GM19468 (cell line): ENCODE results near the gene SLX9.

ENCODE experiments used
- ATAC-seq: cut with Tn5 transposase; IDR thresholded peaks from one replicate; pipeline ENCODE4 v1.9.1; 2021; ENCODE audit warnings: mild to moderate bottlenecking, moderate library complexity, moderate number of reproducible peaks; ENCODE audit not compliant: unreplicated experiment; ENCODE audit errors: extremely low read depth

Gene SLX9

DNA sequence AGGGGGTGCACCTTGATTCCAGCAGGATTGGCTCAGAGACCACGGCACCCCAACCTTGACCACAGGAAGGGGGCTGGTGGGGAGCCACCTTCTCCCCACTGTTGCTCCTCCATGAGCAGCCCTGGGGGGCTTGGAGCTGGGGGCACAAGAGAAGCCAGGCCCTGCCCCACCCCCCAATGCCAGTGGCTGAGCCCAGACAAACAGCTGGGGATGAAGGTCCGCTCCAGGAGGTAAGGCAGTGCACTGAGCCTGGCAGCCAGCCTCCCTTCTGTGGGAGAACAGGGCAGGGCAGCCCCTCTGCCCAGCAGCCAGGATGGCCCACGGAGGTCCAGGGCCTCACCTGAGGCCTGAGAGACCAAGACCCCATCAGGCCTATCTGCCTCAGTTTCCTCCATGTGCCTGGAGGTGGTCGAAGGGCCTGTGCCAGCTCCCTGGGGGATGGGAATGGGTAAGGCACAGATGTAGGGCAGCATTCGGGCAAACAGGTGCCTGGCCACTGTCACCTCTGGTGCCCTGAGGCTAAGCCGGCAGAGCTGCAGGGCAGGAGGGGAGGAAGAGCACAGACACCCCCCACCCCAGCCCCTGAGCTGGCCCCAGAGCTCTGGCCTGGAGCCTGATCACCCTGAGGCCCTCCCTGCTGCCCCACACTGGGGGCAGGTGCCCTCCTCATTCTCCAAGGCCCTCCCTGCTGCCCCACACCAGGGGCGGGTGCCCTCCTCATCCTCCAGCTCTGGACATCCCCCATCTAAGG is 26.2 kb upstream of the SLX9 start:
- no peak for ATAC-seq

DNA sequence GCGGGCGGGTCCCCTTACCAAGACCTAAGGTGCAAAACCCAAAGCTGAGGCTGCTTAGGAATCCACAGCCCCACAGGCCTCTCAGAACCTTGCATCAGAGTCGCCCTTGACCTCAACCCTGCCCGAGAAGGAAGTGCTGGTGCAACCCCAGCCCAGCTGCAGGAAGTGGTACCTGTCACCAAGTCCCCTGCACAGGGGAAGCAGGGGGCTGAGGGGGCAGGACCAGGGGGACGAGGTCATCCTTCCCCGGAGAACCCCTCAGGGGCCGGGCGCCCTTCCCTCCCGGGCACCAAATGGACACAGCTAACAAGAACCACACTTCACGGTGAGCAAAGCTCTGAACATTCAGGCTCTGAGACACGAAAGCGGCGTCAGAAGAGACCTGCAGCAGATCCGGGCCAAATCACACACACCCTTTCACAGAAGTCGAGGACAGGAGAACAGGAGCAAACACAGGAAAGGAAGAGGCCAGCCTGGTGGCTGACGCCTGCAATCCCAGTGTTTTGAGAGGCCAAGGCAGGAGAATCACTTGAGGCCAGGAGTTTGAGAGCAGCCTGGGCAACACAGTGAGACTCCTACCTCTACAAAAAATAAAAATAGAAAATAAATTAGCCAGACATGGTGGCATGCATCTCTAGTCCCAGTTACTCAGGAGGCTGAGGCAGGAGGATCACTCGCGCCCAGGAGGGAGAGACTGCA is 25.5 kb upstream of the SLX9 start:
- peak; percentile 55 for ATAC-seq

DNA sequence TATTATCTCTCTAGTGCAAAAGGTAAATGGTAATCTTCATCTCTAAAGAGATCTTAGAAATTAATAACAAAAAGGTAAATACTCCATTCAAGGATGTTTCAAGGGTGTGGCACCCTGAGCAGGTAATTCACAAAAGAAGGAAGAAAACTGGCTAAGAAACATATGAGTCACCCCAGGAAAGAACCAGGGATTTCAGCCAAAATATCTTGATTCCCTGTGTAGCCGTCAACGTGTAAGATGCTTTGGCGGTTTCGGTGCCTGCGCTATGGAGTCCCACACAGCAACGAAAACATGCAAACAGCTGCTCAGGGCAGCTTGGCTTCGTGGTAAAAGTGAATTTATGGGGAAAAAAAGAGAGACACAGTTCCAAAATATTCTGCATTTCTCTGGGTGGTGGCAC is 22.9 kb upstream of the SLX9 start:
- ATAC-seq = no peak

DNA sequence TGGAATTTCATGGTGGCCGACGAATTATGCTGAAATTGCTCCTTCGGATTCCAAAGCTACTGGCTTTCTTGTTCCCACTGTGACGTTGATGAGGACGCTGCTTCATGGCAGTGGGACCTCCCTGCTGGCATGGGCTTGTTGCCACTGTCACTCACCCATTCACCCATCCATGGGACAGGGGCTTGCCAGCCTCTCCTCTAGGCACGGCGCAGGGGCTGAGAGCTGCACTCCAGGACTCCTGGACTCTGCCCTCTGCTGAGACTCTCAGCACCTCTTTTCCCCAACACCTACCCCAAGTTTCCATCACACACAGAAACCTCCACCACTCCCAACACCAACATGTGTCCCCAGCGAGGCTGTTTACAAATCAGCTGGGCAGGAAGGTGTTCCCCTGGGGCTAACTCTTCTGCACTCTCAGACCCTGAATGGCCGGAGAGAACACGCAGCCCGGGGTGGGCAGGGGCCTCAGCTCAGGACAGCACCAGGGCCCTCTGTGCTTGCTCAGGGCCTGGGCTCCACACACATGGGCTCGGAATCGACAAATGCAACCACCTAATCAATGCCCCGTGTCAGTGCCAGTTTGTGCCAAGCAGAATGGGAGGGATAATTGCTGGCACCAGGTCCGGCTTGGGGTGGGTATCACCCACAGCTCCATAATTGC is 22.3 kb upstream of the SLX9 start:
- ATAC-seq = no peak

DNA sequence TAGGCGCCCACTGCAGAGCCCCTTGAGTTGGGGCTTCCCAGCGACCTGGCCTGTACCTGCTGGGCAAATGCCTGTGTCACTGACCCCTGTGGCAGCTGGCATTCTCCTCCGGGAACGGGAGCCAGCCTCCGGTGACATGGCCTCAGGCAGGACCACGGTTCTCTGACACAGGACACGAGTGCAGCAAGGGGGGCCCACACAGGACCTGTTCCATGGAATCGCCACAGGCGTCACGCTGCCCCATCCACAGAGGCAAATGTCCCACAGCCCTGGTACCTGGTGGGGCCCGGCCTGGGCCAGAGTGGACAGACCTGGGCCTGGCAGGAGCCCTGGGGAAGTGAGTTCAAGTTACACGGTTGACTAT is 21.7 kb upstream of the SLX9 start:
- ATAC-seq = no peak

DNA sequence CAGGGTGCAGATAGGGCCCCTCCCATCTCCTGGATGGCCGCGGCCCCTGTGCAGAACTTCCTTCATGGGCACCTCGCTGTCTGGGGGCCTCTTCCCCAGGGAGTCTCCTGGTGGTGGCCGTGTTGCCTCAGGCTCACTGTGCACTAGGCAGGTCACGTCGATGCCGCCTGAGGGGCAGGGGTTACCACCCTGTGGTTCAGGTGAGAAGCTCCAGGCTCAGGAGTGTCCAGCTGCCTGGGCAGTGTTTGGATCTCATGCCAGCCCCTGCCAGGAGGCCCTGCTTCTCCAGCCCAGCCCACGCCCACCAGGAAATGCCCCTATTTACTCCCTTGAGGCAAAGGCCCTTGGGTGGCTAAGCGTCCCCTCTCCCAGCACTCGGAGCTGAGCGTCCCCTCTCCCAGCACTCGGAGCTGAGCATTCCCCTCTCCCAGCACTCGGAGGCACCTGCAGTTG is 21.2 kb upstream of the SLX9 start:
- no peak for ATAC-seq

DNA sequence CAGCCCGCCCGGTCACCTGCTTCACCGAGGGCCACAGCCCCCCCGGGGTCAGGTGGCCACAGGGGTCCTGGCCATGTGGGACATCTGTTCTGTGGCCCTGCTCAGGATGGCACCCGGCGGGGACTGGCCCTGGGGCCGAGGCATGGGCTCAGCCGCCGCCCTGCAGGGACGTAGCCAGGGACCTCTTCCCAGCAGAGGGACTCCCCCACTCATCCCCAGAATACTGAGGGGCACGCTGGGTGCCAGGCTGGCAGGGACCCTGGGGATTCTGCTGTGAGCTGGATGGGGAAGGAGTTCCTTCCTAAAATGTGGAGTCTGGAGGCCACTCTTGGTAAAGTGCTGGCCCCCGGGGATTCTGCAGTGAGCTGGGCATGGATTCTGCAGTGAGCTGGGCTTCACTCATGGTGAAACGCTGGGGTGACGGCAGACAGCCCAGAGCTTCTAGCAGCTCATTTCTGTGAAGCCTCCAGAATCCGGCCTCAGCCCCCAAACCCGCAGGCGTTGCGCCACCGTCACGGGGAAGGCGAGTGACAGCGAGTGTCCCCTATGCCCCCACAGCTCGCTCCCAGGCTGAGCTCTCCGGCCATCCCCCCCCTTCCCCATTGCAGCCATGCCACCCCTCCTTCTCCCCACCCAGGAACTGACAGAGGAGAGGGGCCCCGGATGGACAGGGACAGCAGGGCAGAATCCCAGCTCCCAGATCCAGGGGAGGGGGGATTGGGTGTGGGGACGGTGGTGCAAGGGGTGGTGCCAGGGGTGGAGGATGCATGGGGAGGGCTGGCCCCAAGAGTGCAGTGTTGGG is 20.5 kb upstream of the SLX9 start:
- no peak for ATAC-seq

DNA sequence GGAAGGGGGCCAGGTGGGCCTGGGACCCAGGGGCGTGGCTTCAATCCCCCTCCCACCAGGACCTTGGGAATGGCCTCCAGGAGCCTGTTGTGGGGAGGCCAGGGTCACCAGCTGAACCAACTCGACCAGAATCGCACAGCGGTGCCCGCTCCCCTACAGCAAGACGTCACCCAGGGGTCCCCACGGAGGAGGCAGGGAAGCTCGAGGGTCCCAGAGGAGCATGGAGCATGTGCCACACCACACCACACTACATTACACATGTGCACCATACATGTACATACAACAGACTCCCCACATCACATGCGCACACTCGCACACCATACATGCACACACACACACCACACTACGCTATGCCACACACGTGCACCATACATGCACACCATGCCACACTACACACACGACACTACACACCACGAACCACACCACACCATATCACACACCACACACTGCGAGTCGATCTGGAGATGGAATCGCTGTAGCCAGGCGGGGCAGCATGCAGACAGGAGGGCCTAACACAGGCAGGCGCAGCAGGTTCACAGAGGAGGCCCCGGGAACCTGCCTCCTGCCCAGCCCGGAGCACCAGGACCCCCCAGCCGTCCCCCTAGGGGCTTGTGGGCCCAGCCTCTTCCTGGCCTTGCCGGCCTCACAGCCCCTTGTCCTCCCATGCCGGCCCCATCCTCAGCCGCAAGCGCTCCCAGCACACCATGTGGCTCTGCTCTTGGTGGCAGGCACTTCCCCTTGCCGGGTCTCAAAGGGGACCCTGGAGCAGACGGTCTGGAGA is 19.7 kb upstream of the SLX9 start:
- no peak for ATAC-seq

DNA sequence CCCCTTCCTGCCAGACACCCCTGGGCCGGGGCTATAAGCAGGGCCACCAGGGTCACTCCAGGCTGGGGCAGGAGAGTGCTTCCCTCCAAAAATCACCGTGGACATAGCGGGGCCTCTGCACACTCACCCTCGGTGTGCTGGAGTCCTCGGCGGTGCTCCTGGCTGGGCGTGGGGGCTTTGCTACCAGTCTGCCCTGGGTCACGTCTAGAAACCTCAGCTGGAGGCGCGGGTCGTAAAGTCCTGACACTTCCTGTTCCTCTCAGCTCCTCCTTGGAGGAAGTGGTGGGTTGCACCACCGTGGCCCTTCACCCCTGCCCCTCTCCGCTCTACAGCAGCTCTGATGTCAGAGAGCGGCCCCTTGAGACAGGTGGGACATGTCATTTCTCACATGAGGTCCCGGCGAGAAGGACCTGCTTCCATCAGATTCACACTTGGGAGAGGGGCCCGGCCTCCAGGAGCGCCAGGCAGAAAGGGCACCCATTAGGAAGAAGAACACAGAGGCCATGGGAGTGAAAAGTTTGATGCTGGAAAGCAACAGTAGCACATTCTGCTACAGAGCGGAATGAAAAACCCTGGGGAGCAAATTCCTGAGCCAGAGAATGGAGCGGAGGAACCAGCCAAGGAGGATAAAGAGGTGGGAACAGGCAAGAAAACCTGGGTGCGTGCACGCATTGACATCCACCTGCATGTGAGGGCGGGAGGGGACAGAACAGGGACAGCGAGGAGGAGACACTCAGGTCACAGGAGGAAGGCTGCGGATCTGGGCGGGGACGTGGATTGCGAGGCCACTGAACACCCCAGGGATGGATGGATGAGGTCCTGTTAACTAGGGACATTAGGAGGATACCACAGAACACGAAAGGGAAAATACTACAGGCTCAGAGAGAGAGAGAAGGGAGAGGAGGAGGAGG is 18.9 kb upstream of the SLX9 start, which contains the start of gene ITGB2:
Gene ITGB2 (minus strand): TSS at position 206 of the 911 bp plus-strand sequence. CDS start 10,117 bp downstream, outside the sequence.
- ATAC-seq = no peak

DNA sequence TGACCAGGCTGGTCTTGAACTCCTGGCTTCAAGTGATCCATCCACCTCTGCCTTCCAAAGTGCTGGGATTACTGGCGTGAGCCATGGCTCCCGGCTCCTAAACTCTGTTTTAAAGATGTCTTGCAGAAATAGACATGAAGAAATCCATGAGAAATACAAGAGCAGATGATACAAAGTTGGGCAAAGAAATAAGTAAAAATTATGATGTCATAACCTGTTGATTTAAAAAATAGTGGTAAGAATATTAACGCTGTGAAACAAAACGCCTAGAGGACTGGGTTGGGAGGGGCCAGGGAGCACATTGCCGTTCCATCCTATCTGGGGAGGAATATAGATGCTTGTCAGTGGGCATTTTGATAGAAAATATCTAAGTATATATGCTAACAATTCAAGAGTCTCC is 17.9 kb upstream of the SLX9 start:
- no peak for ATAC-seq

DNA sequence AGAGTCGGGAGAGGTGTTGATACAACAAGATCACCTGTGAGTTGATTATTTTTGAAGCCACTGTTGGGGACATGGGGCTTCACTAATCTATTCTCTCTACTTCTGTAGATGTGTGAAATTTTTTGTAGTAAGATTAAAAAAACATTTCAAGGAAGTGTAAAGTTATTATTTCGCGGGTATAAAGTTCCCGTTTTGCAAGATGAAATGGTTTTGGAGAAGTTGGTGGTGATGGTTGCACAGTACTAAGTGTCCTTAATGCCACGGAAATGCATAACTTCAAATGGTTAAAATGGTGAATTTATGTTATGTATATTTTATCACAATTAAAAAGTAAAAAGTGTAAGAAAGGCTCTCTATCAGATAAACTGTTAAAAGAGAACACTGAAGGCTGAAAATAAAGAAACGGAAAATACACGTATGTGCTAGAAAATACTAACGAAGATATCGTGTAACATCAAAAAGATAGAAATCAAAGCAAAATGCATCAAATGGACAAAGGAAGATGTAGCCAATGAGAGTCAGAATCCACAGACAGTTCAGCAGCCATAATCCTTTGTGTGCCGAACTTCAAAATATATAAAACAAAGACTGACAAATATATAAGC is 16.2 kb upstream of the SLX9 start:
- no peak for ATAC-seq

DNA sequence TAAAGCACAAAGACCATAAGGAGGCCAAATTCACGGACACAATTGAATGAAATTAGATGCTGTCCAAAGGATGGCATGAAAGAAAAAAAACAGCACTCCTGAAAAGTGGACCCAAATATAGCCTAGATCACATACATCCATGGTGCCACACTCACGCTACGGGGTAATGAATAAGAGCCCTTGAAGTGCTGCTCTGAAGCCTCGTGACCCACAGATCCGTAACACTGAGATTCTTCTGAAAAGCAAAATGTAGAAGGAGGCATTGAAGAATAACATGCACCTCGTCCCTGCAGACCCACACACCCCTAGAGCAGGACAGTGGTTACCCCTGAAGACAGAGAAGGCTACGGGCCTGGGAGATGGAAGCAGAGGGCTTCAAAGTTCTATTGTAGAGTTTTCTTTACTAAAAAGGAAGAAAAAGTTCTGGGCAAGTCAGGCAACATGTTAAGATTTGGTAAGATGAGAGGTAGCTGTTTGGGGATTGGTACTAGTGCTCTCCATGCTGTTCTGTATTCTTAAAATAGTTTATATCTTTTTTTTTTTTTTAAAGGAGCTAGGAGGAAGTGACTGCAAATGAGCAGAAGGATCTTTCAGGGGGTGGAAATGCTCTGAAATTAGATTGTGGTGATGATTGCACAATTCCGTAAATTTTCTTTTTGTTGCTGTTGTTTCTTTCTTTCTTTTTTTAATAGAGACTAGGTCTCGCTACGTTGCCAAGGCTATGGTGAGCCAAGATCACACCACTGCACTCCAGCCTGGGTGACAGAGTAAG is 15.0 kb upstream of the SLX9 start:
- ATAC-seq = no peak

DNA sequence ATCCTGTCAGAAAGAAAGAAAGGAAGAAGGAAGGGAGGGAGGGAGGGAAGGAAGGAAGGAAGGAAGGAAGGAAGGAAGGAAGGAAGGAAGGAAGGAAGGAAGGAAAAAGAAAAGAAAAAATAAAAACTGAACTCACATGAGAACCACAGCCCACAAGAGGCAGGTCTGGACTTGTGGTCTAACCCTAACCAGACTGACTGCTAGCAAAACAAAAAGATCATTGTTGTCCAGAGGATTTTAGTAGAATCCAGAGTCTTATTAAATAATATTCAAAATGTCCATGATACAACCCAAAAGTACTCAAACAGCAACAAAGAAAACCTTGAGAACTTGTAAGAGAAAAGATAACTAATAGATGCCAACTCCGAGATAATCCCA is 14.5 kb upstream of the SLX9 start:
- no peak for ATAC-seq

DNA sequence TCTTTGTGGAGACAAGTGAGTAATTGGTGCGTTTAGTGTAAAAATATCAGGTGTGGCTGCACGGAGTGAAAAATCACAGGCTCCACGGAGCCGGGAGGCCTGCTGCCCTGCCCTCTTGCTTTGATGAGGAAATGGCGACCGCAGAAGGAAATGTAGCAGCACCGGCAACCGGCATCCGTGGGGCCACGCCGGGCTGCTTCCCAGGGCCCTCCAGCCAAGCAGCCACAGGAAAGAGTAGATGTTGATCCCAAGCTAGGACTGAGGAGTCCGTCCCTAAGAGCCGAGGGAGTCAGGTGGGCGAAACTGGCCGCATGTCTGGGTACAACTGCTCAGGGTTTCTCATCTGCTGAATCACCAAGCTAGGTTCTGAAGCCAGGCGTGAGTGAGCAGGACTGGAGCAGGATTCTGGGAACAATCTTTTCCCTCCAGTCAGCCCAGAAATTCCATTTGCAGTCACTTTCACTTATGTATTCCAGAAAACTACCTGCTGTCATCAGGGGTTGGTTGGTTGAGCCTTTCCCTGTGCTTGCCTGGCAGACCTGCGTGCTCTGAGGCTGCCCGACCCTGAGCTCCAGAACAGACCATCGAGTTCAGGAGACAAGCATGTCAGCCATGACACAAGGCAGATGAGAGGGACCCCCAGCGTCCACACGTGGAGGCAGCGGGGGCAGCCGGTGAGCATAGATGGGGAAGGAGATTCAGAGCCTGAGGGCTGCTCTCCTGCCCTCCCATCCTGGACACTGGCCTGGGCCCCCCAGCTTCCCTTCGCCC is 13.3 kb upstream of the SLX9 start:
- no peak for ATAC-seq

DNA sequence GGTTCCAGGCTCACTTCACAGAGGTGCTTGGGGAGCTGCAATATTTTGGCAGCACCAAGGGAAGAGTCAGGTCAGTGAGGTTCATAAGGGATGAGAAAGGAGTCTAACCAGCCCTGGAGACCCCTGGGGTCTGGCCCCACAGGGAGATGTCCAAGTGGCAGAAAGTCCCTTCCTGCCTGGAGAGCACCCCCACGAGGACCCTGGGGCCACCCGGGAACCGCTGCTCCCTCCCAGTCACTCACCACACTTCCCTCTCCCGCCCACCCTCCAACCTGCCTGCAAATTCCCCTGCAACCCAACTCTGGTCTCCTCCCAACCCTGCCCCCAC is 12.6 kb upstream of the SLX9 start:
- no peak for ATAC-seq

DNA sequence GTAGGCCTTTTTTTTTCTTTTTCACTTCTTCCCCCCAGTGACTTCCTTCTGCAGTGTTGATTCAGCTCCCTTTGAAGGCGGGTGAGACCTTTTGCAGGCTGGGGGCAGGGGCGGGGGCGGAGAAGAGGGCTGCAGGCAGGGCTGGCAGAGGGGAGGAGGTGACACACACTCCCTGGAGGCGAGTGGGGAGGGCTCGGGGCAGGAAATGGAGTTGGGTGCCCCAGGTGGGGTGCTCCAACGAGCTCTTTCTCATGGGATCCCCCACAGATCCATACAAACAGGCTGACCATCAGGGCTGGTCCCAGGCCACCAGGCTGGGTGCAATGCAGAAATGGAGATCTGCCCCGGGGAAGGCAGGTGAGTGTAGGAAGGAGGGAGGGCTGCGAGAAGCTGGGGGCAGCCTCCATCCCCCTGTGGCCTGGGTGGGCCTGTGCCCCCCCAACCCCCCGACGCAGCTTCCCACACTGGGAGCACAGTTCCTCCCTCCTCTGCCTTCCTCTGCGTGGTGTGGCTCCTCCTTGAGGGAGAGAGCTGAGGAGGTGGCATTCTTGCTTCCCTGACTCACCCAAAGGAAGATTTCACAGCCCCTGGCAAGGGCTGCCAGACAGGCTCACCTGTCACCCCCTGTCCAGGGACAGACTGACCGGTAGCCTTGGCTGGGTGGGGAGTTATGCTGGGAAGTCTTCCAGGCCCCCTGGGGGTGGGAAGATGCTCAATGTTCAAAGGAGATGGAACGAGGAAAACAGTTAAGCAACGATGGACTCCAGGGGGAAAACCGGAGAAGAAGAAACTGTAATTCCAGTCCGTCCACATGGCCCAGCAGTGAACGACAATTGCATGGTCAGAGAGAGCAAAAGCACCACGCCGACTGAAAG is 12.0 kb upstream of the SLX9 start:
- no peak for ATAC-seq
